GM12878 (cell line): ENCODE data around the gene ALKBH8. TPM values are rescaled to one million over a fixed set of nuclear protein-coding genes. Genes with fewer than 3 reads are reported as not detected.
"Not testable (repeated sequence)": the region's sequence is repeated elsewhere in the genome, so short reads cannot be mapped to it uniquely, and the experiment has no call there.

Experiments
- ATAC-seq: fragments of 200-7000 bp; cut with Tn5 transposase; 3 replicates; pipeline ENCODE4 v1.9.1; 2020; ENCODE audit warnings: mild to moderate bottlenecking, moderate library complexity
- BruUV-seq: library from RNA; stranded (reverse); fragments of 400-500 nt; replicated peaks from 2 replicates; lab custom pipeline; 2021; lab: Mats Ljungman, UMichigan
- CTCF ChIA-PET: fragments of 300-600 bp; sonication (Branson Sonifier 250); formaldehyde crosslinking; extraction: SDS; loops from one replicate; lab custom pipeline; 2021; ENCODE audit warnings: inconsistent platforms; lab: Yijun Ruan, JAX
- POLR2A ChIA-PET: fragments of 350-600 bp; formaldehyde crosslinking; extraction: SDS; loops from one replicate; lab custom pipeline; 2021; ENCODE audit warnings: inconsistent platforms; lab: Charles Lee
- RAD21 ChIA-PET: fragments of 300-600 bp; sonication (Branson Sonifier 250); formaldehyde crosslinking; loops from one replicate; lab custom pipeline; 2023; ENCODE audit warnings: antibody characterized with exemption; ENCODE audit not compliant: unreplicated experiment; lab: Charles Lee
- SMC1A ChIA-PET: fragments of 300-600 bp; sonication (Branson Sonifier 250); formaldehyde crosslinking; loops from one replicate; lab custom pipeline; 2023; ENCODE audit not compliant: unreplicated experiment, uncharacterized antibody; lab: Charles Lee
- DNase-seq: peaks from one replicate; pipeline ENCODE4 v3.0.0-alpha.2; 2011; ENCODE audit warnings: low read depth, low spot score
- FAIRE-seq: peaks from 3 replicates; lab custom pipeline; 2011; peaks lifted over from hg19 to GRCh38; lab: Jason Lieb, UNC
- H2AFZ ChIP-seq: 2 replicates; pipeline ENCODE4 v1.6.0; 2011; ENCODE audit warnings: low read depth, low read length, control low read depth; ENCODE audit not compliant: control insufficient read depth
- H3K27ac ChIP-seq: 2 replicates; pipeline ENCODE4 v1.5.1; 2011; ENCODE audit warnings: control low read depth; ENCODE audit not compliant: control insufficient read depth, insufficient read depth
- H3K27me3 ChIP-seq, 2 experiments: replicated peaks in 1 of 2; 2 replicates each; pipeline versions ENCODE4 v1.6.0 to v1.6.1; 2011; ENCODE audit warnings: low read length in 1 of 2; ENCODE audit not compliant: control insufficient read depth in 2 of 2, insufficient read depth in 2 of 2
- H3K36me3 ChIP-seq, 2 experiments: 2 replicates each; pipeline ENCODE4 v1.5.1; 2011; ENCODE audit warnings: low read length in 1 of 2; ENCODE audit not compliant: control insufficient read depth in 2 of 2, insufficient read depth in 2 of 2
- H3K4me1 ChIP-seq: 2 replicates; pipeline ENCODE4 v1.6.1; 2011; ENCODE audit warnings: mild to moderate bottlenecking, low read length, moderate library complexity, mixed read lengths; ENCODE audit not compliant: control insufficient read depth, insufficient read depth
- H3K4me2 ChIP-seq: 2 replicates; pipeline ENCODE4 v1.6.0; 2011; ENCODE audit warnings: control low read depth; ENCODE audit not compliant: control insufficient read depth, insufficient read depth
- H3K4me3 ChIP-seq: fragments of 200-600 bp; sonication (generic); 2 replicates; pipeline ENCODE4 v1.5.1; 2016
- H3K79me2 ChIP-seq: 2 replicates; pipeline ENCODE4 v1.6.0; 2011; ENCODE audit warnings: low read length; ENCODE audit not compliant: control insufficient read depth, insufficient read depth
- H3K9ac ChIP-seq: 2 replicates; pipeline ENCODE4 v1.8.0; 2011; ENCODE audit warnings: low read length, control low read depth, mixed read lengths; ENCODE audit not compliant: control insufficient read depth, insufficient read depth
- H3K9me3 ChIP-seq: replicated peaks from 3 replicates; pipeline ENCODE4 v1.5.1; 2011; ENCODE audit warnings: mild to moderate bottlenecking, low read length; ENCODE audit not compliant: control insufficient read depth, insufficient read depth
- H4K20me1 ChIP-seq: 2 replicates; pipeline ENCODE4 v1.6.0; 2011; ENCODE audit not compliant: control insufficient read depth, insufficient read depth
- CREM ChIP-seq: IDR thresholded peaks from 2 replicates; pipeline ENCODE4 v1.6.1; 2014; ENCODE audit warnings: antibody characterized with exemption, low read depth
- EZH2 ChIP-seq: IDR thresholded peaks from 2 replicates; pipeline ENCODE4 v1.6.1; 2012; ENCODE audit warnings: low read depth, mild to moderate bottlenecking, control low read depth, inconsistent platforms, low read length, borderline replicate concordance; ENCODE audit not compliant: control insufficient read depth
- IKZF2 ChIP-seq, 2 experiments: fragments of 450-650 bp; IDR thresholded peaks; 2 replicates each; pipeline ENCODE4 v1.6.1; 2017; ENCODE audit warnings: mild to moderate bottlenecking in 2 of 2, moderate library complexity in 2 of 2
- MTA2 ChIP-seq: fragments of 450-650 bp; IDR thresholded peaks from 2 replicates; pipeline ENCODE4 v1.6.1; 2016; ENCODE audit warnings: low read depth, mild to moderate bottlenecking, moderate library complexity
- PAX8 ChIP-seq: fragments of 450-650 bp; IDR thresholded peaks from 2 replicates; pipeline ENCODE4 v1.6.1; 2017; ENCODE audit warnings: mild to moderate bottlenecking, moderate library complexity
- RUNX3 ChIP-seq: IDR thresholded peaks from 2 replicates; pipeline ENCODE4 v1.6.1; 2012; ENCODE audit warnings: low read length, inconsistent platforms
- SMAD5 ChIP-seq: IDR thresholded peaks from 2 replicates; pipeline ENCODE4 v1.6.1; 2016; ENCODE audit warnings: antibody characterized with exemption, low read depth
- TCF12 ChIP-seq: IDR thresholded peaks from 2 replicates; pipeline ENCODE4 v1.6.1; 2011; ENCODE audit warnings: low read depth, mild to moderate bottlenecking, low read length
- TCF7 ChIP-seq: IDR thresholded peaks from 2 replicates; pipeline ENCODE4 v1.6.1; 2014; ENCODE audit warnings: antibody characterized with exemption, borderline replicate concordance
- WGBS: methylation state at CpG from one replicate; pipeline ENCODE4 v1.1.6; 2016; ENCODE audit warnings: low lambda C conversion rate; ENCODE audit not compliant: insufficient replicate concordance, insufficient coverage; ENCODE audit errors: missing lambda C conversion rate; 5-methylcytosine and 5-hydroxymethylcytosine counted together
- in situ Hi-C: fragments of 300-500 bp; cut with MboI; formaldehyde crosslinking; loops from 9 replicates; pipeline ENCODE4 v1.14.3; 2018; ENCODE audit warnings: mixed read lengths
- intact Hi-C: fragments of 100-400 bp; cut with micrococcal nuclease; formaldehyde crosslinking; loops from one replicate; pipeline ENCODE4 v1.14.2; 2022; ENCODE audit not compliant: unreplicated experiment
- polyA plus RNA-seq, 11 experiments: library from polyadenylated mRNA; depleted of rRNA in 4 of 11; unstranded in 6 of 11; stranded (reverse) in 5 of 11; fragments of >200 nt; fragmentation: Nextera tagmentation in 4 of 11; fragmentation: Illumina TruSeq in 1 of 11; extraction: Ambion mirVana in 4 of 11; extraction: Trizol in 1 of 11; gene quantifications; 1 replicate in 1 of 11; 2 replicates in 10 of 11; pipeline versions ENCODE4 v1.2.1 to v1.2.3, GENCODE V29; 2011 to 2016; ENCODE audit warnings: inconsistent platforms in 2 of 11, missing spikeins in 2 of 11, low read depth in 1 of 11
- total RNA-seq, 4 experiments: library from RNA; depleted of rRNA in 3 of 4; stranded (reverse); fragments of >200 nt in 3 of 4; fragmentation: Illumina TruSeq in 1 of 4; extraction: Trizol in 1 of 4; gene quantifications; 2 replicates each; pipeline versions ENCODE4 v1.2.1 to v1.2.3, GENCODE V29; 2013 to 2021
- TF ChIP-seq, protein P1 (sequence below): fragments of 450-650 bp; formaldehyde crosslinking; IDR thresholded peaks from 2 replicates; pipeline ENCODE4 v1.5.0; 2022; ENCODE audit warnings: mild to moderate bottlenecking, missing genetic modification characterization
- TF ChIP-seq, protein P2 (sequence below): fragments of 450-650 bp; IDR thresholded peaks from 2 replicates; pipeline ENCODE4 v1.6.1; 2017; ENCODE audit warnings: mild to moderate bottlenecking

ALKBH8 gene
- total and polyA plus RNA-seq, 10 of the 15 experiments (the other 5 are each of a cell fraction or from before 2014, with no cell fraction given): 4.6 to 13.1 (median 9.5) TPM

DNA sequence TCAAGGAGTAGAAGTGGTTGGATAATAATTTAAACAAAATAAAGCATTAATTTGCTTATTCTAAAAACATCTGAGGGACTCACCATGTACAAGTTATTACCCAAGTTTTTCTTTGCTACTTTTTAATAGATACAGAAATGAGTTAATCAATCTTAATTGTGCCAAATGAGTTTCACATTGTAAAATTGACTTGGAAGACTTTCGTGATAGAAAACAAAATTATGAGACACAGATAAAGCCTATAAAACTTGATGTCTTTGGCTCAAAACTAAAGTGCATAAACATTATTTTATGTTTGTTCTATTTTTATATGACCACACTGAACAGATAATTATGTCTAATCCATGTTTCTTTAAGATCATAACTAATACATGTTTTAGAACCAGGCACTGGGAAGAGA, 97.8 kb downstream of the ALKBH8 start:
- H3K9ac ChIP-seq: no peak overlapping the region
- H3K27me3 ChIP-seq: no peaks in the 10 kb centered on the region; a peak in 1 of 4 replicates
- TF ChIP-seq, protein P1, sequence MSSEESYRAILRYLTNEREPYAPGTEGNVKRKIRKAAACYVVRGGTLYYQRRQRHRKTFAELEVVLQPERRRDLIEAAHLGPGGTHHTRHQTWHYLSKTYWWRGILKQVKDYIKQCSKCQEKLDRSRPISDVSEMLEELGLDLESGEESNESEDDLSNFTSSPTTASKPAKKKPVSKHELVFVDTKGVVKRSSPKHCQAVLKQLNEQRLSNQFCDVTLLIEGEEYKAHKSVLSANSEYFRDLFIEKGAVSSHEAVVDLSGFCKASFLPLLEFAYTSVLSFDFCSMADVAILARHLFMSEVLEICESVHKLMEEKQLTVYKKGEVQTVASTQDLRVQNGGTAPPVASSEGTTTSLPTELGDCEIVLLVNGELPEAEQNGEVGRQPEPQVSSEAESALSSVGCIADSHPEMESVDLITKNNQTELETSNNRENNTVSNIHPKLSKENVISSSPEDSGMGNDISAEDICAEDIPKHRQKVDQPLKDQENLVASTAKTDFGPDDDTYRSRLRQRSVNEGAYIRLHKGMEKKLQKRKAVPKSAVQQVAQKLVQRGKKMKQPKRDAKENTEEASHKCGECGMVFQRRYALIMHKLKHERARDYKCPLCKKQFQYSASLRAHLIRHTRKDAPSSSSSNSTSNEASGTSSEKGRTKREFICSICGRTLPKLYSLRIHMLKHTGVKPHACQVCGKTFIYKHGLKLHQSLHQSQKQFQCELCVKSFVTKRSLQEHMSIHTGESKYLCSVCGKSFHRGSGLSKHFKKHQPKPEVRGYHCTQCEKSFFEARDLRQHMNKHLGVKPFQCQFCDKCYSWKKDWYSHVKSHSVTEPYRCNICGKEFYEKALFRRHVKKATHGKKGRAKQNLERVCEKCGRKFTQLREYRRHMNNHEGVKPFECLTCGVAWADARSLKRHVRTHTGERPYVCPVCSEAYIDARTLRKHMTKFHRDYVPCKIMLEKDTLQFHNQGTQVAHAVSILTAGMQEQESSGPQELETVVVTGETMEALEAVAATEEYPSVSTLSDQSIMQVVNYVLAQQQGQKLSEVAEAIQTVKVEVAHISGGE: no peak
- TF ChIP-seq SMAD5 (no peak), PAX8 (no peak), EZH2 (no peak), TCF7 (no peak), RUNX3 (no peak), MTA2 (no peak), CREM (no peak), TCF12 (no peak), IKZF2 (IDR thresholded peaks at IDR 0.05) (no peak)
- TF ChIP-seq, protein P2, sequence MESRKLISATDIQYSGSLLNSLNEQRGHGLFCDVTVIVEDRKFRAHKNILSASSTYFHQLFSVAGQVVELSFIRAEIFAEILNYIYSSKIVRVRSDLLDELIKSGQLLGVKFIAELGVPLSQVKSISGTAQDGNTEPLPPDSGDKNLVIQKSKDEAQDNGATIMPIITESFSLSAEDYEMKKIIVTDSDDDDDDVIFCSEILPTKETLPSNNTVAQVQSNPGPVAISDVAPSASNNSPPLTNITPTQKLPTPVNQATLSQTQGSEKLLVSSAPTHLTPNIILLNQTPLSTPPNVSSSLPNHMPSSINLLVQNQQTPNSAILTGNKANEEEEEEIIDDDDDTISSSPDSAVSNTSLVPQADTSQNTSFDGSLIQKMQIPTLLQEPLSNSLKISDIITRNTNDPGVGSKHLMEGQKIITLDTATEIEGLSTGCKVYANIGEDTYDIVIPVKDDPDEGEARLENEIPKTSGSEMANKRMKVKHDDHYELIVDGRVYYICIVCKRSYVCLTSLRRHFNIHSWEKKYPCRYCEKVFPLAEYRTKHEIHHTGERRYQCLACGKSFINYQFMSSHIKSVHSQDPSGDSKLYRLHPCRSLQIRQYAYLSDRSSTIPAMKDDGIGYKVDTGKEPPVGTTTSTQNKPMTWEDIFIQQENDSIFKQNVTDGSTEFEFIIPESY: no peak
- TF ChIP-seq, all 136 proteins: peak for 0
- Histone ChIP-seq H3K27ac (no peak overlapping the region), H4K20me1 (no peaks in the 10 kb centered on the region), H3K9me3 (no peaks in the 10 kb centered on the region), H3K36me3 (no peaks in the 10 kb centered on the region), H3K4me3 (no peak overlapping the region), H2AFZ (no peak overlapping the region), H3K79me2 (no peaks in the 10 kb centered on the region), H3K4me1 (no peaks in the 10 kb centered on the region), H3K4me2 (no peak overlapping the region)
- POLR2A ChIA-PET: no interaction called here
- intact Hi-C loops: no loop called here
- DNase-seq (no peak), ATAC-seq (no peak), FAIRE-seq (no peak)
- 39% methylated on average over 1 of the region's 1 CpG for WGBS
- CTCF ChIA-PET: no interaction called here
- in situ Hi-C loops: no loop called here
- RAD21 ChIA-PET: interaction anchor here (1.1 kb wide), 1 partner anchor 10 kb away, joined by 3 read pairs; no protein-coding TSS in a partner anchor
- SMC1A ChIA-PET: no interaction called here
- BruUV-seq: no TSS peak

DNA sequence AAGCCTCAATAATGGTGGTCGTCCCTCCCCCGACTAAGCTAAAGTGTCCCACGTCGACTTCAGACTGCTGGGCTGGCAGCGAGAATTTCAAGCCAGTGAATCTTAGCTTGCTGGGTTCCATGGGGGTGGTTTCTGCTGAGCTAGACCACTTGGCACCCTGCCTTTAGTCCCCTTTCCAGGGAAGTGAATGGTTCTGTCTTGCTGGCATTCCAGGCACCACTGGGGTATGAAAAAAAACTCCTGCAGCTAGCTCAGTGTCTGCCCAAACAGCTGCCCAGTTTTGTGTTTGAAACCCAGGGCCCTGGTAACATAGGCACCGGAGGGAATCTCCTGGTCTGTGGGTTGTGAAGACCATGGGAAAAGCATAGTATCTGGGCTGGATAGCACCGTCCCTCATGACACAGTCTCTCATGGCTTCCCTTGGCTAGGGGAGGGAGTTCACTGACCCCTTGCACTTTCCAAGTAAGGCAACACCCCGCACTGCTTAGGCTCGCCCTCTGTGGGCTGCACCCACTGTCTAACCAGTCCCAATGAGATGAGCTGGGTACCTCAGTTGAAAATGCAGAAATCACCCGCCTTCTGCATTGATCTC, 99.2 kb downstream of the ALKBH8 start:
- BruUV-seq, intact Hi-C loops, POLR2A ChIA-PET, H3K27me3 ChIP-seq, FAIRE-seq, H3K4me3 ChIP-seq, H3K4me2 ChIP-seq, in situ Hi-C loops, H4K20me1 ChIP-seq, ATAC-seq, H3K79me2 ChIP-seq, CTCF ChIA-PET, DNase-seq, H3K4me1 ChIP-seq, H3K9me3 ChIP-seq, SMC1A ChIA-PET, RAD21 ChIA-PET, H2AFZ ChIP-seq, H3K36me3 ChIP-seq, H3K27ac ChIP-seq, H3K9ac ChIP-seq: not testable (repeated sequence)
- WGBS: 29% methylated on average over 10 of the region's 10 CpGs
